BJ (cell line): Measurements from ENCODE around the gene CRY1. TPM values are rescaled to one million over a fixed set of nuclear protein-coding genes. Genes with fewer than 3 reads are reported as not detected.

Experiments used
- CTCF ChIA-PET: fragments of 350-600 bp; formaldehyde crosslinking; extraction: SDS; loops from one replicate; lab custom pipeline; 2021; ENCODE audit warnings: antibody characterized with exemption, inconsistent platforms; lab: Yijun Ruan, JAX
- POLR2A ChIA-PET: fragments of 300-600 bp; sonication (Branson Sonifier 250); formaldehyde crosslinking; extraction: SDS; loops from one replicate; lab custom pipeline; 2021; ENCODE audit warnings: antibody characterized with exemption; lab: Charles Lee
- DNase-seq: peaks from one replicate; pipeline ENCODE4 v3.0.0-alpha.2; 2011; ENCODE audit warnings: low read depth
- H3K27me3 ChIP-seq: 2 replicates; pipeline ENCODE4 v1.6.0; 2011; ENCODE audit warnings: low read length; ENCODE audit not compliant: control insufficient read depth, insufficient read depth
- H3K36me3 ChIP-seq: 2 replicates; pipeline ENCODE4 v1.5.1; 2011; ENCODE audit warnings: low read length; ENCODE audit not compliant: control insufficient read depth, insufficient read depth
- H3K4me3 ChIP-seq: 2 replicates; pipeline ENCODE4 v1.5.1; 2011; ENCODE audit warnings: low read depth, mild to moderate bottlenecking, control low read depth, low read length
- CTCF ChIP-seq: IDR thresholded peaks from 2 replicates; pipeline ENCODE4 v1.5.1; 2011; ENCODE audit warnings: low read depth, mild to moderate bottlenecking, control low read depth, inconsistent platforms, low read length, moderate library complexity; ENCODE audit not compliant: insufficient read depth
- polyA plus RNA-seq: library from polyadenylated mRNA; depleted of rRNA; stranded (reverse); fragments of >200 nt; gene quantifications from 2 replicates; pipeline ENCODE4 v1.2.3, GENCODE V29; 2011

Gene CRY1
- polyA plus RNA-seq, 1 experiment: 6.9 TPM

DNA sequence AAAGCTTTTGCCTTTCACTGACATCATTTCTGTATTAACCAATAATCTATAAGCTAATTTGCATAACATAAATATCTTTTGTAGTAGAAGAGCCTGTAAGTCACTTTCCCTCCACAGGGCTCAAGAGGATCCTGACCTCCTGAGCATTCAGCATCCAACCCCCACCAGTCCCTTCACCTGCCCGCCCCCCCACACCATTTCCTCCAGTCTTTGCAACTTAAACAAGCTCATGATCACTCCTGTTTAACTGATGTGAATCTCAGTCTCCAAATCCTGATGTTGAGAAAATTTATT lies 12.0 kb upstream of the CRY1 start:
- H3K36me3 ChIP-seq: no peaks in the 10 kb centered on the region
- ChIA-PET CTCF (interaction anchor here (0.6 to 5.0 kb wide), 14 partner anchors 10 to 1183 kb away, joined by 3 to 79 read pairs (median 4); partner anchors contain the start of genes CRY1 and TMEM263), POLR2A (interaction anchor here (0.6 kb wide), 1 partner anchor 178 kb away, joined by 3 read pairs; no protein-coding TSS in a partner anchor)
- H3K4me3 ChIP-seq: no peak overlapping the region
- TF ChIP-seq CTCF: no peak
- H3K27me3 ChIP-seq: no peaks in the 10 kb centered on the region
- no peak for DNase-seq

- no peak for TF ChIP-seq CTCF
- H3K4me3 ChIP-seq: no peak overlapping the region
- no peaks in the 10 kb centered on the region for H3K27me3 ChIP-seq
- ChIA-PET CTCF (interaction anchor here (0.6 to 0.9 kb wide), 2 partner anchors 8 to 12 kb away, joined by 3 to 4 read pairs; no protein-coding TSS in a partner anchor), POLR2A (no interaction called here)
- no peak for DNase-seq
- H3K36me3 ChIP-seq: no peaks in the 10 kb centered on the region
Observed at GRCh38 chr12:107103516-107103915, 10.2 kb upstream of the CRY1 start.

- CTCF ChIA-PET: interaction anchor here (0.6 to 0.9 kb wide), 2 partner anchors 9 to 11 kb away, joined by 3 to 4 read pairs; no protein-coding TSS in a partner anchor
Observed at GRCh38 chr12:107103097-107103496, 9.7 kb upstream of the CRY1 start.

DNA sequence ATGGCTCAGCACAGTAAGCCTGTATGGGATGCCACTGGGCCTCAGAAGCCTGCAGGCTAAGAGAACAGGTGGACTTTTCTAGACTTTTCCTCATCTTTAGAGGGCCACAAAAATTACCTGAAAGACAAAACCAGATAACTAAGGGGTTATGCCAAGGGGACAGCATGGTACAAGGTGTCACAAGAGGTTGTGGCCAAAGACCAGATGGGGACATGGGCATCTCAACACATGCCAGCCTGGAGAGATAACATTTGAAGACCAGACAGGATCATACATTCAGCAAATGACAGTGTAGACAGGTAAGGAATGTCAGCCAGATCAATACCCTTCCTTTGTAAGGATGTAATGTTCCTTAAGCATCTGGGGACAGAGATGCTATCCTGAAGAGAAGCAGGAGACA lies 8.9 kb upstream of the CRY1 start:
- CTCF ChIA-PET: no interaction called here

More at GRCh38 chr12:107103097-107103496, 9.7 kb upstream of the CRY1 start:
- POLR2A ChIA-PET: no interaction called here
- Histone ChIP-seq H3K36me3 (no peaks in the 10 kb centered on the region), H3K4me3 (no peak overlapping the region), H3K27me3 (no peaks in the 10 kb centered on the region)
- no peak for TF ChIP-seq CTCF
- DNase-seq: no peak

DNA sequence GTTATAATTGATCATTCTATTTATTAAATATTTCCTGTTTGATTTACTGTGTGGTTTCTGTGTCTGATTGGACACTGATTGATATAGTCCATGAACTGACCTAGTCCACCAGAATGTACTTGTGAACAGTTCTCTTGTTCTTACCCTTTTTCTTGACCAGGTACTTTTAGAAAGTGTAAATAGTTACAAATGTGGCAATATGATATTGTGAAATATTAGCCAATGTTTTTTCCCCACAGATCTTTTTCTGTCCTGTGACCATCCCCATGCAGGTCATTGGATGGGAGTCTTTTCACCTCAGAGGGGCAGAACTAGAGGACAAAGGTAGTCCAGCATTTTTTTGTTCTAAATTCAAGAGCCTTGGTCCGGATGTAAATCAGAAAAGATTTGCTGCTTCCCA lies 8.3 kb upstream of the CRY1 start:
- H3K36me3 ChIP-seq: no peaks in the 10 kb centered on the region
- no peak for TF ChIP-seq CTCF
- POLR2A ChIA-PET: no interaction called here
- no peaks in the 10 kb centered on the region for H3K27me3 ChIP-seq
- CTCF ChIA-PET: no interaction called here
- H3K4me3 ChIP-seq: no peak overlapping the region
- no peak for DNase-seq

More for the DNA sequence above, 8.9 kb upstream of the CRY1 start:
- H3K4me3 ChIP-seq: no peak overlapping the region
- no peaks in the 10 kb centered on the region for H3K36me3 ChIP-seq
- TF ChIP-seq CTCF: no peak
- no peaks in the 10 kb centered on the region for H3K27me3 ChIP-seq
- POLR2A ChIA-PET: no interaction called here
- no peak for DNase-seq
